SK-N-SH treated with all-trans-retinoic acid at 6 μM for 48 hours (cell line): ENCODE results near the gene ADGRF4.
A peak's percentile ranks its signal among the peaks of the same experiment; 100 is the strongest.

Source experiments
- ATAC-seq: fragments of 200-7000 bp; cut with Tn5 transposase; 3 replicates; pipeline ENCODE4 v1.9.1; 2020; ENCODE audit warnings: mild to moderate bottlenecking, moderate library complexity
- ARNTL ChIP-seq: fragments of 450-650 bp; formaldehyde crosslinking; IDR thresholded peaks from 2 replicates; pipeline ENCODE4 v1.5.0; 2020; ENCODE audit warnings: low read depth, mild to moderate bottlenecking, moderate library complexity, borderline replicate concordance
- BACH2 ChIP-seq: fragments of 250-450 bp; sonication (Bioruptor Pico); IDR thresholded peaks from 2 replicates; pipeline ENCODE4 v1.9.0; 2021; ENCODE audit warnings: mild to moderate bottlenecking, borderline replicate concordance
- CREB5 ChIP-seq: fragments of 250-450 bp; sonication (Bioruptor Pico); IDR thresholded peaks from 2 replicates; pipeline ENCODE4 v1.5.1; 2020; ENCODE audit warnings: low read depth, mild to moderate bottlenecking, moderate library complexity
- CSDC2 ChIP-seq: fragments of 250-450 bp; sonication (Bioruptor Pico); IDR thresholded peaks from 2 replicates; pipeline ENCODE4 v1.5.0; 2020; ENCODE audit warnings: mild to moderate bottlenecking, moderate library complexity
- ESRRG ChIP-seq: fragments of 250-450 bp; sonication (Bioruptor Pico); IDR thresholded peaks from 2 replicates; pipeline ENCODE4 v1.6.1; 2021; ENCODE audit warnings: mild to moderate bottlenecking
- ISL1 ChIP-seq: fragments of 250-450 bp; sonication (Bioruptor Pico); IDR thresholded peaks from 2 replicates; pipeline ENCODE4 v2.1.2; 2022; ENCODE audit warnings: mild to moderate bottlenecking, moderate library complexity
- OSR1 ChIP-seq: fragments of 250-450 bp; sonication (Bioruptor Pico); IDR thresholded peaks from 2 replicates; pipeline ENCODE4 v1.8.0; 2022; ENCODE audit warnings: moderate library complexity, mild to moderate bottlenecking, inconsistent platforms
- PATZ1 ChIP-seq: fragments of 250-450 bp; sonication (Bioruptor Pico); IDR thresholded peaks from 2 replicates; pipeline ENCODE4 v1.8.0; 2020; ENCODE audit warnings: mild to moderate bottlenecking, moderate library complexity, borderline replicate concordance
- PPARA ChIP-seq: fragments of 250-450 bp; sonication (Bioruptor Pico); IDR thresholded peaks from 2 replicates; pipeline ENCODE4 v1.5.0; 2020; ENCODE audit warnings: mild to moderate bottlenecking, borderline replicate concordance
- RARB ChIP-seq: fragments of 250-450 bp; sonication (Bioruptor Pico); IDR thresholded peaks from 2 replicates; pipeline ENCODE4 v1.8.0; 2021; ENCODE audit warnings: mild to moderate bottlenecking, moderate library complexity
- SNAI2 ChIP-seq: fragments of 250-450 bp; sonication (Bioruptor Pico); IDR thresholded peaks from 2 replicates; pipeline ENCODE4 v1.5.0; 2020; ENCODE audit warnings: mild to moderate bottlenecking, moderate library complexity
- TCF4 ChIP-seq: fragments of 250-450 bp; sonication (Bioruptor Pico); IDR thresholded peaks from 2 replicates; pipeline ENCODE4 v1.8.0; 2021; ENCODE audit warnings: mild to moderate bottlenecking, moderate library complexity, borderline replicate concordance
- TOX ChIP-seq: fragments of 250-450 bp; sonication (Bioruptor Pico); IDR thresholded peaks from 2 replicates; pipeline ENCODE4 v1.8.0; 2021; ENCODE audit warnings: mild to moderate bottlenecking, moderate library complexity, borderline replicate concordance
- TSHZ2 ChIP-seq: fragments of 250-450 bp; sonication (Bioruptor Pico); IDR thresholded peaks from 2 replicates; pipeline ENCODE4 v1.5.0; 2020; ENCODE audit warnings: mild to moderate bottlenecking, moderate library complexity
- ZC3H10 ChIP-seq: fragments of 250-450 bp; sonication (Bioruptor Pico); IDR thresholded peaks from 2 replicates; pipeline ENCODE4 v1.5.1; 2021; ENCODE audit warnings: mild to moderate bottlenecking, moderate library complexity
- ZFP3 ChIP-seq: fragments of 250-450 bp; sonication (Bioruptor Pico); IDR thresholded peaks from 2 replicates; pipeline ENCODE4 v1.5.0; 2020; ENCODE audit warnings: mild to moderate bottlenecking, moderate library complexity
- ZFP30 ChIP-seq: fragments of 450-650 bp; formaldehyde crosslinking; IDR thresholded peaks from 2 replicates; pipeline ENCODE4 v1.5.0; 2022; ENCODE audit warnings: mild to moderate bottlenecking, moderate library complexity
- ZNF565 ChIP-seq: fragments of 450-650 bp; formaldehyde crosslinking; conservative IDR thresholded peaks from 2 replicates; pipeline ENCODE4 v1.5.0; 2020; ENCODE audit warnings: low read depth, mild to moderate bottlenecking, moderate library complexity
- ZNF70 ChIP-seq: fragments of 450-650 bp; formaldehyde crosslinking; IDR thresholded peaks from 2 replicates; pipeline ENCODE4 v1.5.0; 2020; ENCODE audit warnings: mild to moderate bottlenecking, moderate library complexity
- ZNF8 ChIP-seq: fragments of 450-650 bp; formaldehyde crosslinking; IDR thresholded peaks from 2 replicates; pipeline ENCODE4 v1.5.0; 2020; ENCODE audit warnings: mild to moderate bottlenecking, moderate library complexity

ADGRF4 gene

GRCh38 chr6:47653706-47654105 lies 44.7 kb upstream of the ADGRF4 start (continued):
- TF ChIP-seq PATZ1 (CRISPR knock-in tag): no peak
- no peak for TF ChIP-seq ISL1 (CRISPR knock-in tag)
- TF ChIP-seq ZNF8 (CRISPR knock-in tag): no peak

GRCh38 chr6:47654255-47654654 lies 44.1 kb upstream of the ADGRF4 start:
- no peak for ATAC-seq
- TF ChIP-seq ZNF70 (CRISPR knock-in tag) (no peak), ZNF565 (CRISPR knock-in tag) (no peak), ZC3H10 (CRISPR knock-in tag) (no peak), ZNF8 (CRISPR knock-in tag) (no peak), BACH2 (CRISPR knock-in tag) (no peak), RARB (no peak)

- no peak for TF ChIP-seq BACH2 (CRISPR knock-in tag)
- no peak for TF ChIP-seq TCF4 (CRISPR knock-in tag)
- TF ChIP-seq ZNF565 (CRISPR knock-in tag): no peak
- peak; percentile 56 for ATAC-seq
These were observed 42.4 kb upstream of the ADGRF4 start for GRCh38 chr6:47655719-47656595.

GRCh38 chr6:47661960-47662359 lies 36.4 kb upstream of the ADGRF4 start:
- no peak for TF ChIP-seq PATZ1 (CRISPR knock-in tag)
- TF ChIP-seq ZNF565 (CRISPR knock-in tag): no peak
- no peak for TF ChIP-seq TOX (CRISPR knock-in tag)
- no peak for TF ChIP-seq CSDC2 (CRISPR knock-in tag)
- no peak for TF ChIP-seq OSR1 (CRISPR knock-in tag)
- no peak for TF ChIP-seq TSHZ2 (CRISPR knock-in tag)
- no peak for TF ChIP-seq PPARA (CRISPR knock-in tag)
- TF ChIP-seq CREB5 (CRISPR knock-in tag): no peak
- no peak for TF ChIP-seq ESRRG (CRISPR knock-in tag)
- TF ChIP-seq BACH2 (CRISPR knock-in tag): no peak
- TF ChIP-seq ISL1 (CRISPR knock-in tag): no peak
- TF ChIP-seq SNAI2 (CRISPR knock-in tag): no peak
- no peak for TF ChIP-seq ZC3H10 (CRISPR knock-in tag)
- TF ChIP-seq ARNTL (CRISPR knock-in tag): no peak
- TF ChIP-seq RARB: no peak
- TF ChIP-seq ZFP30: no peak
- TF ChIP-seq ZNF8 (CRISPR knock-in tag): no peak
- no peak for TF ChIP-seq ZFP3 (CRISPR knock-in tag)
- ATAC-seq: no peak
